ENCODE data around the gene GTPBP1.

The GTPBP1 gene

DNA sequence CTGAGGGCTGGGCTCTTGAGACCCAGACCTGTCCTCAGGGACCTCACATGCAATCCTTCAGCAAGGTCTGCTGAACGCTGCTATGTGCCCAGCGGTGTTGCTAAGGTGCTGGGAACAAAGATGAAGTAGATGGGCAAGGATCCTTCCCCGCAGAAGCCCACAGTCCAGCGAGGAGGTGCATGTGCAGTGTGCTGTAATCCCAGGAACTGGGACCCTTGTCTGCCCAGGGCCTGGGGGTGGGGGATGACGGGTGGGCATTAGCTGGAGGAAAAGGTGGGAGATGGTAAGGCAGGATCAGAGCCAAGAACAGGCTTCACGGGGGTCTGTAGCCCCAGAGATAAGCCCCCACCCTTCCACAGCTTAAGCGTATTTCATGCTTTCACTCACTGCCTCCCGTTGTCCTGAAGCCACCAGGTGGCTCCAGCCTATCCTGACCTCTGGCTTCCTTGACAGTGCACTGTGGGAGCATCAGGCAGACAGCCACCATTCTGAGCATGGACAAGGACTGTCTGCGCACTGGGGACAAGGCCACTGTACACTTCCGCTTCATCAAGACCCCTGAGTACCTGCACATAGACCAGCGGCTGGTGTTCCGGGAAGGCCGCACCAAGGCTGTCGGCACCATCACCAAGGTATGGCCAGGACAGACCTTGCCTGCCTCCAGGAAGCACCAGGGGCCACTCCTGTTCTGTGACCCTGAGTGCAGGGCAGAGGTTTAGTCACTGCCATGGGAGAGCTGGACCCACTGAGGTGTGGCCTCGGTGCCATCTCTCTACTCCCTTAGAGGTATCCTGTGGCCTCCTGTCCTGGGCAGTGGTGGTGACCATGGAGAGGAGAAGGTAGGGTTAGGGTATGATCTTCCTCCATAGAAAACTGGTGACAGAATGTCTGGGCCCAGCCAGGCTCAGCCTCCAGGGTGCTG, 22.0 kb downstream of the GTPBP1 start:
- DNase-seq: no peak

GRCh38 chr22:38728871-38729796, 23.4 kb downstream of the GTPBP1 start:
- DNase-seq: no peak

DNA sequence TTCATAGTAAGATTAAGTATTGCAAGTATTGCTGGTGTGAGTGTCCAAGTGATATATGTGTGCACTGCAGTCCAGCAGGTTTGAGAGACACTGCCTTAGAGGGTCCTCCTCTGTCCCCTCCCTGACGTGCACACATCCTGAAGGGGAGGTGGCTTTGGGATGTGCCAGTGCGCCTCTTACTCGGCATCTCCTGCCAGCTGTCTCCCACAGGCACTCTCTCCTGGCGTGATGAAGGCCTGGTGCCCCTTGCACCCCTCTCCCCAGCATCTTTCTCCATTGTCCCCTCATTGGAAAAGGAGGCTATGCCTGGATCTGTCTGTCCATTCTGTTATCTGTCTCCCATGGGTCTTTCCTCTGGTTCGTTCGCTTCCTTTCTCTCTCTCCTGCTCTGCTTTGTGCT, 24.2 kb downstream of the GTPBP1 start:
- no peak for DNase-seq

GRCh38 chr22:38730411-38730871, 24.7 kb downstream of the GTPBP1 start:
- no peak for DNase-seq

GRCh38 chr22:38731703-38732161, 26.0 kb downstream of the GTPBP1 start:
- DNase-seq: no peak

- no peak for DNase-seq
These were observed 26.6 kb downstream of the GTPBP1 start for GRCh38 chr22:38732251-38732815.

DNA sequence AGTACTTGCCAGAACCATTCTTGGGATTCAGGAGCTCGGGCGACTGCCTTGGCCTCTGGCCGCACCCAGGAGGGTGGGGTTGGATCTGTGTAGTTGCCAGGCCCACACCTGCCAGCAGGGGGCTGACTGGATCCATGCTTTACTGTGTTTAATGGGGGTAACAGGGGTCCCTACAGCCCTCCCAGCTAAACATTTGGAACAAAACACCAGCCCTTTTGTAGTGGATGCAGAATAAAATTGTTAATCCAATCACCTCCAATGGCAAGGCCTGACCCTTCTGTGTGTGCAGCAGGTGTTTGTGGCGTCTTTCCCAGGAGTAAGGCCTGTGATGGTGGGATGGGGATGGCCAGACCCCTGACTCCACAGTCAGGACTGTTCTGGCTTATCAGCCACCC, 27.6 kb downstream of the GTPBP1 start:
- DNase-seq: peak; percentile 54

DNA sequence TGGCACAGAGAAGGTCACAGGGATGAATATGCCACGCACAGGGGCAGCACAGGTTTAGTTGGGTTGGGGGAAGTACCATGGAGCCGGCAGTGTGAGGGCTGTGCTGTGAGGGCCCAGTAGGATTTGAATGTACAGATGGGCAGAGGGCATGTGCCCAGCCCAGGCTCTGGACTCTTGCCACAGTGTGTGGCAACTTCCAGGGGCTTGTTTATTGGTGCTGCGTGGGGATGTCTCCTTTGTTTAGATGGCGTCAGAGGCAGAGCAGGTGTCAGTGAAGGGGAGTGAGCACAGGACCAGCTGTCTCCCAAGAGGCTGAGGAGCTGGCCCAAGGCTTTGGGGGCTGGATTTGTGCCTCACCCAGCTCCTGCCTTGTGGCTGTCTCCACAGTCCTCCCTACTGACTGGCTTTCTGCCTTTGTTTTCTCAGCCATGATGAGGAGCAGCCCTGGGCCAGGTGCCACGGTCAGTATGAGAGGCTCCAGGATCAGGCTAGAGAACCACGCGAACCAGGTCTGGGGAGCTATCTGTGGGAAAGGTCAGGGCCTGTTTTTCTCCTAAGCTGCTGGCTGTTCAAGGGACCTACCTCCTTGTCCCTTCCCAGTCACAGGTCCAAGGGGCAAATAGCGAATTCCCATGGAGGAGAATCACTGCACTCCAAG, 28.1 kb downstream of the GTPBP1 start:
- DNase-seq: peak; percentile 88

DNA sequence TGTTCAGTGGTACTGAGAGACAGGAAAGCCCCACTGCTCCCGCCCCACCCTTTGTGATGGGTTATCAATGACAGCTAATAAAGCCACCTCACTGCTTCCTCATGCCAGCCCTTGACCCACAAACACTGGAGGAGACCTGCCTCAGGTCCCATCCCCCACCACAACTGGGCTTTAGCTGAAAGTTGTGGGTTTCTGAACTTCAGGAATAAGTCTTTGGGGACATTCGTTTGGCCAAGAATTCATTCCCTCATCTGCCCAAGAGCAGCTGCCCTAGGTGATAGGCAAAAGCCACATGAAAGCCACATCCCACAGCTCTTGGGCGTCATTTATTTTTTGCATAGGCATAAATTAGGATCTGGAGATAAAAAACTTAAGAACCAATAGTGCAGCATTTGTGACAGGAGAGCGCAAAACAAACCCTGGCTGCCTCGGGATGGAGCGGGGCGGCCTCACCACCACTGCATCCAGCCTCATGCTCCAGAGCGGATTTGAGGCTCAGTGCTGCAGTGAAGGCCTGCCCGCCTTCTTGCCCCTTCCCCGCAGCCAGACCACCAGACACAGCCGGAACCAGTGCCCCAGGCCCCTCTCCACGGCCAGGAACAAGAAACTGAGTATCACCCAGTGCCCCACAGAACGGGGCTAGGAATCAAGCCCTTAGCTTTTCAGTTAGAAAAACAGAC, 28.8 kb downstream of the GTPBP1 start:
- no peak for DNase-seq

DNA sequence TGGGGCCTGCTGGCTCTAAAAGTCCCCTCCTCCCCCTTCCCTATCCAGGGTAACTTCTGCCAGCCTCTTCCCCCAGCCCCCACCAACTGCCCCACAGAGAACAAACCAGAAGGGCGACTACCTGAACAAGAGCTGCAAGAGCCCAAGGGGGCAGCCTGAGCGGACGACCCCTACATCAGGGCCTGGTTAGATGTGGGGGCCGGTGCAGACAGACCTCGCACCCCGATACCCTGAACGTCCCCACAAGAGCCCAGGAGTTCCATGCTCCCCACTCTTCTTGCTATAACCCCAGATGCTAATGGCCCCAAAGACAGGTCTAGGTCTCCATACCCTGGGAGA, 29.4 kb downstream of the GTPBP1 start:
- no peak for DNase-seq

GRCh38 chr22:38735465-38736256, 29.9 kb downstream of the GTPBP1 start:
- DNase-seq: peak; percentile 21

DNA sequence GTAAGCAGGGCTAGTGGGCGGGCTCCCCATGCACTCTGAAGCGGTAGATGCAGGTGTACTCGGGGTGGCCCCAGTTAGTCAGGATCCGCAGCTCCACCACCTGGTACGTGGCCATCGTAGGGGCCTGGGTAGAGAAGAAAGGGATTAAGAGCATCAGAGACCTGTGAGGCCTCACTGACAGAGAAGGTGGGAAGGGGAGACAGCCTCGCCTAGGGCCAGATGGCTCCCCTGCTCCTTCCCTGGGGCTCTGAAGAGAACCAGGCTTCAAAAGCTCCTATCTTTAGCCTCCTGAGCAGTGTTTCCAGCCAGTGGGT, 30.5 kb downstream of the GTPBP1 start:
- no peak for DNase-seq

DNA sequence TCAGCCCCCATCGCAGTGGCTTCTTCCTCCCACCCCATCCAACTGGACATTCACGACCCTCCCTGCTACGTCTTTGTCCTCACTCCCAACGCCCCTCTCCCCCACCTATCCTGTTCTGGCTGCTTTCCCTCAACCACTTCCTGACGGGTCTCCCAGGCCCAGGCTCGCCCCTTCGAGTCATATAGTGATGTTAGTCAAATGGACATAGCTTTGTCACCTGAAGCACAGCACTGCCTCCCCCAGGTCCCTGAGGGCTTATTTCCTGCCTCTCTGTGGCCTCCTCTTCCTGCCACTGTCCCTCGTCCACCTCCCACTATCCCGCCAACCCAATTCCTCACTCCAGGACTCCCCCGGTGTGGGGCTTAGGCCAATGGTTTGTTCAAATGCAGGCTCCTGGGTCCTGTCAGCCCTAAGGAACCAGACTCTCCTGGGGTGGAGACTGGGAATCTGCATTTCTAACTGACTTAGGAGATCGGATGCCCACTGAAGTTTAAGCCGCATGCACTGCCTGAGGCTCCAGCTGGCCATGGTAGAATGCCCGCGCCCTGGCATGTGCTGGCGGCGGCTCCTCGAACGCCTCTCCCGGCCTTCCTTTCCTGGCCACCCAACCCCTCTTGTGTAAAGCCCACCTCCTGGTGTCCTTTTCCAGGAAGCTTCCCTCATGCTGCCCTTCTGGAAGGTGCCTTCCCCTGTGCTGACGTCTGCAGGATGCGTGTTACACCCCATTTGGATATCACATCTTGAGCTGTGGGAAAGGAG, 31.7 kb downstream of the GTPBP1 start:
- DNase-seq: no peak

DNA sequence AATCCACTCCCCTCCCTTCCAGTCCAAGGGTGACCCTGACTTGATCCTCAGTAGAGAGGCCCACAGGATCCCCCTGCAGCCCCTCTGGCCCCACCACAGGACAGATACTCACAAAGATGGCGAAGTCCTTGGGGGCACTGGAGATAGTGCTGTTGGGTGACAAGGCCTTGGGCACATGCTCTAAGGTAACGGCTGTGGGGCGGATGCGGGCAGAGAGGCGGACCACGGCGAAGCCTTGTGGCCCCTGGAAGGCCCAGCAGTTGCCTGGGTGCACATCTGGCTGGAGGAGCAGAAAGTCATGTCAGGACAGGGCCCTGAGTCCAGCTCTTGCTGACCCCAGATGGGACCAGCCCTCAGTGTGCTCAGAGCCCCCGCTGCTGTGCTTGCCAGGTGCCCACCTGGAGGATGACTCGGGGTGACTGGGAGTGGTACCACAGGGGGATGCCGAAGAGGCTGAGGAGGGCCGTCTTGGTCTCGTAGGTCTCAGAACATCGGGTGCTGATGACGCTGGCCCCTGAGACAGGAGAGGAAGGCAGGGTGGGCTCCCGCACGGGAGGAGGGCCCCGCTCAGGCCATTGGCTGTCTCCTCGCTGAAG, 32.8 kb downstream of the GTPBP1 start:
- no peak for DNase-seq

GRCh38 chr22:38739300-38740055, 33.7 kb downstream of the GTPBP1 start:
- DNase-seq: no peak

DNA sequence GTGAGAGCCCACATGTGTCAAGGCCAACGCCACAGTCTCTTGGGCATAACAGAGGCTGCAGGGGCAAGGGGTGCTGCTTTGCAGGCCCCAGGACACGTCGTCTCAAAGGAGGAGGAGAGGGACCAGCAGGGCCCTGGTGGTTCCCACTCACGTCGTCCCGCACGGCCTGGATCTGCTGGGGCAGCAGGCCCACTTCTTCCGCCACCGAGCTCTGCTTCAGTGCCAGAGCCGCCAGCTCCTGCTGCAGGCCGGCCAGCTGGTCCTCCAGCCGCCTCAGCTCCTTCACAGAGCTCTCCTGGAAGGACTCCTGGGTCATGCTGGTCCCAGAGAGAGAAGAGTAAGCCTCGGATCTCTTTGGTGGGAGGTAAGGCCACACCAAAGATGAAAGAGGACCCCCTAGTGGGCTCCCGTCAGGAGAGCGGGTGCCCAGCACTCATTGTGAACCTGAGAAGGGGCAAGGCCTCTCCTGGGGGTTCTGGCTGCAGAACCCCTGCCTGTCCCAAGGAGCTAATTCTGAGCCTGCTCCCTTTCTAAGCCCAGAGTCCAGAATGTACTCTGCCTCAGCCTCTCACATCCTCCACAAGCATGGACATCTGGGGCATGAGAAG, 34.5 kb downstream of the GTPBP1 start:
- DNase-seq: no peak

DNA sequence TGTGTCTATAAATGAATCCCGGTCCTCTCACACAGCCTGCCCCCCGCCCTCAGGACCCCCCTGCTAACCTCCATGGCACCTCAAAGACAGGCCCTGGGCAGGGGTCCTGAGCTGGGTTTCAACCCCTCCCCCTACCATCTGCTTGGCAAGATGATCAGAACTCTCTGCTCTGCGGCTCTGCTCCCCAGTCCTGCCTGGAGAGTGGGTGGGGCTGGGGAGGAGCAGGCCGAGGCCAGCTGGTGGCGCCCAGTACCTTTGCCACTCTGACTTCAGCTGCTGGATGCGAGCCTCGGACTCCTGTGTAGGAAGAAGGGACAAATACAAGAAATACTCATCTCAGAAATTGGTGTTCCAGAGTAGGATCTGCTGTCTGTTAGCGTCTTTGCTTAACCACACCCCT, 35.0 kb downstream of the GTPBP1 start:
- DNase-seq: no peak

- no peak for DNase-seq
These were observed 35.4 kb downstream of the GTPBP1 start for GRCh38 chr22:38741166-38741565.

GRCh38 chr22:38741576-38741975, 35.8 kb downstream of the GTPBP1 start:
- DNase-seq: no peak

Data from NCI-H2029 (cell line).